ENCODE measurements around the gene FILIP1.

The FILIP1 gene

DNA sequence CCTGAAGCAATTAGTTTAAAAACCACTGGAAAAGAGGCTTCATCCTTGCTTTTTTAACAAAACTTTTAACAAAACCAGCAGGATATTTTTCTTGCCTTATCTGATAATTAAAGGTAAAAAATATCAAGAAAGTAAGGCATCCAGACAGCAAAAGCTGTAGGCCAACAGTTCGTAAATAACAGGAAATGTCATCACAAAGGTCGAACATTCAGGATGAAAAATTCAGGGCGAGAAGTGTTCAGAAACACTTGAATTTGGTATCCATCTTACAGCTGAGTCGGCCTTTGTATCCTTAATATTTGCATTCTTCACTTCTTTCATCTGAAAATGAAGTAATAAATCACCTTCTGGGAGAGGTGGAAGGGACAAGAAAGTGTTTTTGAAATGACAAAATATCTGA, 8.2 kb upstream of the FILIP1 start:
- no peak overlapping the region for H3K9ac ChIP-seq (ENCODE audit: low read length)
- H4K20me1 ChIP-seq (ENCODE audit: insufficient read depth, low read length), result no peaks in the 10 kb centered on the region
- no peaks in the 10 kb centered on the region for H3K9me3 ChIP-seq (ENCODE audit: insufficient read depth, low read length)
- no peak overlapping the region for H2AFZ ChIP-seq (ENCODE audit: low read depth, low read length)
- H3K4me2 ChIP-seq (ENCODE audit: low read length), result no peak overlapping the region
- H3K4me1 ChIP-seq (ENCODE audit: low read length), result peaks cover 11% of the 10 kb centered on the region
- no peak overlapping the region for H3K27ac ChIP-seq (ENCODE audit: low read length)
- no peaks in the 10 kb centered on the region for H3K36me3 ChIP-seq (replicated peaks; ENCODE audit: low read depth, low read length)
- TF ChIP-seq, protein P1, sequence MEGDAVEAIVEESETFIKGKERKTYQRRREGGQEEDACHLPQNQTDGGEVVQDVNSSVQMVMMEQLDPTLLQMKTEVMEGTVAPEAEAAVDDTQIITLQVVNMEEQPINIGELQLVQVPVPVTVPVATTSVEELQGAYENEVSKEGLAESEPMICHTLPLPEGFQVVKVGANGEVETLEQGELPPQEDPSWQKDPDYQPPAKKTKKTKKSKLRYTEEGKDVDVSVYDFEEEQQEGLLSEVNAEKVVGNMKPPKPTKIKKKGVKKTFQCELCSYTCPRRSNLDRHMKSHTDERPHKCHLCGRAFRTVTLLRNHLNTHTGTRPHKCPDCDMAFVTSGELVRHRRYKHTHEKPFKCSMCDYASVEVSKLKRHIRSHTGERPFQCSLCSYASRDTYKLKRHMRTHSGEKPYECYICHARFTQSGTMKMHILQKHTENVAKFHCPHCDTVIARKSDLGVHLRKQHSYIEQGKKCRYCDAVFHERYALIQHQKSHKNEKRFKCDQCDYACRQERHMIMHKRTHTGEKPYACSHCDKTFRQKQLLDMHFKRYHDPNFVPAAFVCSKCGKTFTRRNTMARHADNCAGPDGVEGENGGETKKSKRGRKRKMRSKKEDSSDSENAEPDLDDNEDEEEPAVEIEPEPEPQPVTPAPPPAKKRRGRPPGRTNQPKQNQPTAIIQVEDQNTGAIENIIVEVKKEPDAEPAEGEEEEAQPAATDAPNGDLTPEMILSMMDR (IDR thresholded peaks at IDR 0.05; ENCODE audit: low read depth, low read length), result no peak
- no peak for TF ChIP-seq EZH2phosphoT487 (IDR thresholded peaks at IDR 0.05; ENCODE audit: low read depth)
- H3K79me2 ChIP-seq (ENCODE audit: low read length), result no peaks in the 10 kb centered on the region
- H3K27me3 ChIP-seq (ENCODE audit: low read depth, low read length), result no peaks in the 10 kb centered on the region
- no peak overlapping the region for H3K4me3 ChIP-seq (ENCODE audit: low read length)

DNA sequence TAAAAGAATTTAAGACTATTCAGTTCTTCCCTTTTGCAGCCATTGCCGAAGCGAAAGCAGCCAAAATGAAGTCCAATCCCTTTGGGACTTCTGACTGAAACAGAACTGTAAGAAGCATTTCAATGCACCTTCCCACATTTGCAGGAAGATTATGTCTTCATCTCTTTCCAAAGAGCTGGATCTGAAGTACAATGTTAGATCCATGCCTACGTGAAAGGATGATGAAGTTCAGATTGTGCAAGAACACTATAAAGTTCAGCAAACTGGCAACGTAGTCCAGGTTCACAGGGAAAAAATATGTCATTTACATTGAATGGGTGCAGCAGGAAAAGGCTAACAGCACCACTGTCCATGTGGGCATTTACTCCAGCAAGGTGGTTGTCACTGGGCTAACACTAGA, 6.0 kb upstream of the FILIP1 start:
- H3K79me2 ChIP-seq (ENCODE audit: low read length), result no peaks in the 10 kb centered on the region
- H3K4me3 ChIP-seq (ENCODE audit: low read length), result no peak overlapping the region
- H2AFZ ChIP-seq (ENCODE audit: low read depth, low read length), result no peak overlapping the region
- peaks cover 28% of the 10 kb centered on the region for H3K4me1 ChIP-seq (ENCODE audit: low read length)
- no peak overlapping the region for H3K9ac ChIP-seq (ENCODE audit: low read length)
- H3K4me2 ChIP-seq (ENCODE audit: low read length), result no peak overlapping the region
- H3K27ac ChIP-seq (ENCODE audit: low read length), result no peak overlapping the region
- H3K9me3 ChIP-seq (ENCODE audit: insufficient read depth, low read length), result no peaks in the 10 kb centered on the region
- H4K20me1 ChIP-seq (ENCODE audit: insufficient read depth, low read length), result no peaks in the 10 kb centered on the region
- no peaks in the 10 kb centered on the region for H3K36me3 ChIP-seq (replicated peaks; ENCODE audit: low read depth, low read length)
- H3K27me3 ChIP-seq (ENCODE audit: low read depth, low read length), result no peaks in the 10 kb centered on the region
- no peak for TF ChIP-seq EZH2phosphoT487 (IDR thresholded peaks at IDR 0.05; ENCODE audit: low read depth)
- TF ChIP-seq, protein P1 (IDR thresholded peaks at IDR 0.05; ENCODE audit: low read depth, low read length), result no peak

DNA sequence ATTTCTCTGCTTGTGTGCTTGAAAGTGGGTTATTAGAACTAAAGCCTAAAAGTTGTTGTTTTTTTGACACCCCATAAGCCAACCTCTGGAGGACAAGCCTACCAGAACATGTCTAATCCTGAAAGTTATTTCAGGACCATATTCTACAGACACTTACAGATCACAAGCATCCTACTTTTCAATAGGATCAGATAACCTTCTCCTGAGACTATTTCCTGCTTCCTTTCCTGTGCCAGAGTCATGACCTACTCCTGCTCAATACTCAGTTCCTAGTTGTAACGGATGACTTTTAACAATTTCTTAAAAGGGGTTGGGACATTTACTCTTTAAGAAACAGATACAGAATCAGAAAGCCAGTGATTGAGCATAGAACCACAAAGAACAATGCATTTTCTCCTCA, 5.3 kb upstream of the FILIP1 start:
- TF ChIP-seq EZH2phosphoT487 (IDR thresholded peaks at IDR 0.05; ENCODE audit: low read depth), result no peak
- TF ChIP-seq, protein P1 (IDR thresholded peaks at IDR 0.05; ENCODE audit: low read depth, low read length), result no peak
- H3K9me3 ChIP-seq (ENCODE audit: insufficient read depth, low read length), result no peaks in the 10 kb centered on the region
- H3K27me3 ChIP-seq (ENCODE audit: low read depth, low read length), result no peaks in the 10 kb centered on the region
- H3K4me1 ChIP-seq (ENCODE audit: low read length), result peaks cover 29% of the 10 kb centered on the region
- H3K4me2 ChIP-seq (ENCODE audit: low read length), result no peak overlapping the region
- no peaks in the 10 kb centered on the region for H3K36me3 ChIP-seq (replicated peaks; ENCODE audit: low read depth, low read length)
- no peak overlapping the region for H3K4me3 ChIP-seq (ENCODE audit: low read length)
- no peak overlapping the region for H3K27ac ChIP-seq (ENCODE audit: low read length)
- no peak overlapping the region for H3K9ac ChIP-seq (ENCODE audit: low read length)
- no peaks in the 10 kb centered on the region for H4K20me1 ChIP-seq (ENCODE audit: insufficient read depth, low read length)
- H3K79me2 ChIP-seq (ENCODE audit: low read length), result no peaks in the 10 kb centered on the region
- H2AFZ ChIP-seq (ENCODE audit: low read depth, low read length), result no peak overlapping the region

DNA sequence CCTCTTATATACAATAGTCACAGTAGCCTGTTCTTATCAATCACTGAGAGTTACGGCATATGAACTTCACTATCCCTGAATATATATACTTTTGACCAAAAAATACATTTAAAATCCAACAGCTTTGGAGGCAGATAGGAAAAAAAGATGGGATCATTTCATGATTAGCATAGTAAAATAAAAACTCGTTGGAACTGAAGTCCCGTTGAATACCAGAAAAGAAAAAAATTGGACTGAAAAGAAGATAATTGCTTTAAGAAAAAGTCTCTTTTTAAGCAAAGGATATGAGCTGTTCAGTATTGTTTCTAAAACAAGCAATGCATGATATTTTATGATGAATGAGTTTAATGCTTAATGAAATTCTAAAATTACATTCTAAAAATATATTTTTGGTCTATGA, 4.4 kb upstream of the FILIP1 start:
- H3K79me2 ChIP-seq (ENCODE audit: low read length), result no peaks in the 10 kb centered on the region
- H3K27ac ChIP-seq (ENCODE audit: low read length), result no peak overlapping the region

More for the DNA sequence above, 4.4 kb upstream of the FILIP1 start:
- Histone ChIP-seq H2AFZ (ENCODE audit: low read depth, low read length) (no peak overlapping the region), H3K4me1 (ENCODE audit: low read length) (peaks cover 37% of the 10 kb centered on the region), H4K20me1 (ENCODE audit: insufficient read depth, low read length) (no peaks in the 10 kb centered on the region), H3K27me3 (ENCODE audit: low read depth, low read length) (no peaks in the 10 kb centered on the region), H3K4me3 (ENCODE audit: low read length) (no peak overlapping the region), H3K36me3 (replicated peaks; ENCODE audit: low read depth, low read length) (no peaks in the 10 kb centered on the region), H3K9ac (ENCODE audit: low read length) (no peak overlapping the region), H3K4me2 (ENCODE audit: low read length) (no peak overlapping the region), H3K9me3 (ENCODE audit: insufficient read depth, low read length) (no peaks in the 10 kb centered on the region)
- no peak for TF ChIP-seq EZH2phosphoT487 (IDR thresholded peaks at IDR 0.05; ENCODE audit: low read depth)
- TF ChIP-seq, protein P1 (IDR thresholded peaks at IDR 0.05; ENCODE audit: low read depth, low read length), result no peak

Measured in OCI-LY3 (cell line).